SU-DHL-6 (cell line): Measurements from ENCODE around the gene KIAA0040.

ENCODE experiments used
- H2AFZ ChIP-seq: fragments of 200-600 bp; sonication (generic); 2 replicates; pipeline ENCODE4 v1.6.1; 2014; ENCODE audit warnings: low read depth, mild to moderate bottlenecking, moderate library complexity, mixed read lengths, antibody characterized with exemption, low read length; ENCODE audit not compliant: severe bottlenecking
- H3F3A ChIP-seq: fragments of 200-600 bp; shearing (Covaris generic); 2 replicates; pipeline ENCODE4 v1.6.0; 2016; ENCODE audit warnings: antibody characterized with exemption, mild to moderate bottlenecking; ENCODE audit not compliant: insufficient read depth
- H3K27ac ChIP-seq: fragments of 200-600 bp; sonication (generic); 2 replicates; pipeline ENCODE4 v1.5.1; 2016; ENCODE audit warnings: low read depth, mild to moderate bottlenecking, low read length, moderate library complexity, mixed read lengths
- H3K27me3 ChIP-seq: fragments of 200-600 bp; sonication (generic), shearing (Covaris generic); 2 replicates; pipeline ENCODE4 v1.6.0; 2014; ENCODE audit warnings: mild to moderate bottlenecking, low read length
- H3K36me3 ChIP-seq: fragments of 200-600 bp; sonication (generic); 2 replicates; pipeline ENCODE4 v1.6.1; 2014; ENCODE audit warnings: mild to moderate bottlenecking, low read length, mixed read lengths
- H3K4me2 ChIP-seq: fragments of 300-600, 200-600 bp; shearing (Covaris generic), sonication (generic); 2 replicates; pipeline ENCODE4 v1.6.0; 2014; ENCODE audit warnings: low read length, low read depth, mild to moderate bottlenecking; ENCODE audit not compliant: poor library complexity, severe bottlenecking
- H3K4me3 ChIP-seq: fragments of 200-600 bp; sonication (generic); 2 replicates; pipeline ENCODE4 v1.5.1; 2014; ENCODE audit warnings: antibody characterized with exemption, low read length, mild to moderate bottlenecking, mixed read lengths; ENCODE audit not compliant: insufficient read depth, poor library complexity, severe bottlenecking
- H3K79me2 ChIP-seq: fragments of 200-600 bp; sonication (generic); 2 replicates; pipeline ENCODE4 v1.6.1; 2014; ENCODE audit warnings: mild to moderate bottlenecking, low read length, moderate library complexity; ENCODE audit not compliant: insufficient read depth
- H3K9ac ChIP-seq: fragments of 200-600 bp; sonication (generic); 2 replicates; pipeline ENCODE4 v1.7.0; 2014; ENCODE audit warnings: mild to moderate bottlenecking, low read length
- H3K9me2 ChIP-seq: fragments of 200-600 bp; sonication (generic); replicated peaks from 2 replicates; pipeline ENCODE4 v1.6.1; 2014; ENCODE audit warnings: low read length; ENCODE audit not compliant: insufficient read depth
- H3K9me3 ChIP-seq: fragments of 200-600 bp; sonication (generic); 2 replicates; pipeline ENCODE4 v1.6.1; 2014; ENCODE audit warnings: low read length, mixed read lengths; ENCODE audit not compliant: insufficient read depth
- H4K20me1 ChIP-seq: fragments of 200-600 bp; sonication (generic); 2 replicates; pipeline ENCODE4 v1.6.1; 2014; ENCODE audit warnings: low read depth, mild to moderate bottlenecking, antibody characterized with exemption, low read length, moderate library complexity, mixed read lengths
- CTCF ChIP-seq: fragments of 200-600 bp; sonication (generic); IDR thresholded peaks from one replicate; pipeline ENCODE4 v1.5.1; 2017; ENCODE audit warnings: antibody characterized with exemption, mild to moderate bottlenecking, low read length, moderate library complexity; ENCODE audit not compliant: insufficient read depth, poor library complexity, severe bottlenecking
- EZH2phosphoT487 ChIP-seq: fragments of 200-600 bp; sonication (generic), shearing (Covaris generic); conservative IDR thresholded peaks from 2 replicates; pipeline ENCODE4 v1.6.1; 2018; ENCODE audit warnings: mild to moderate bottlenecking, antibody characterized with exemption, low read length, moderate library complexity, mixed read lengths

Gene KIAA0040

GRCh38 chr1:175221557-175222175 lies 29.1 kb upstream of the KIAA0040 start:
- no peak overlapping the region for H3K4me3 ChIP-seq
- H3K36me3 ChIP-seq: no peaks in the 10 kb centered on the region
- H3K4me2 ChIP-seq: no peak overlapping the region
- no peaks in the 10 kb centered on the region for H4K20me1 ChIP-seq
- H3K9me2 ChIP-seq: no peaks in the 10 kb centered on the region
- no peaks in the 10 kb centered on the region for H3K79me2 ChIP-seq
- no peak overlapping the region for H3K27ac ChIP-seq
- no peak overlapping the region for H3K9ac ChIP-seq
- H2AFZ ChIP-seq: no peak overlapping the region
- no peak for TF ChIP-seq CTCF
- no peak for TF ChIP-seq EZH2phosphoT487
- no peaks in the 10 kb centered on the region for H3K9me3 ChIP-seq
- no peaks in the 10 kb centered on the region for H3K27me3 ChIP-seq
- no peaks in the 10 kb centered on the region; the same call in 1 of the 2 replicates for H3F3A ChIP-seq

GRCh38 chr1:175220853-175221556 lies 28.4 kb upstream of the KIAA0040 start:
- H3K9me2 ChIP-seq: no peaks in the 10 kb centered on the region
- H4K20me1 ChIP-seq: no peaks in the 10 kb centered on the region
- H3K9ac ChIP-seq: no peak overlapping the region
- no peaks in the 10 kb centered on the region for H3K79me2 ChIP-seq
- H3K27ac ChIP-seq: no peak overlapping the region
- H3K4me2 ChIP-seq: no peak overlapping the region
- no peaks in the 10 kb centered on the region for H3K27me3 ChIP-seq
- H3F3A ChIP-seq: no peaks in the 10 kb centered on the region; the same call in 1 of the 2 replicates
- H3K9me3 ChIP-seq: no peaks in the 10 kb centered on the region
- H3K4me3 ChIP-seq: no peak overlapping the region
- no peak overlapping the region for H2AFZ ChIP-seq
- TF ChIP-seq EZH2phosphoT487: no peak
- TF ChIP-seq CTCF: no peak
- no peaks in the 10 kb centered on the region for H3K36me3 ChIP-seq

GRCh38 chr1:175219774-175220173 lies 27.2 kb upstream of the KIAA0040 start:
- no peaks in the 10 kb centered on the region for H3K79me2 ChIP-seq
- H3F3A ChIP-seq: no peaks in the 10 kb centered on the region
- no peaks in the 10 kb centered on the region for H3K27me3 ChIP-seq
- H3K36me3 ChIP-seq: no peaks in the 10 kb centered on the region
- no peaks in the 10 kb centered on the region for H3K9me3 ChIP-seq
- TF ChIP-seq CTCF (no peak), EZH2phosphoT487 (no peak)
- no peak overlapping the region for H3K4me3 ChIP-seq
- H3K27ac ChIP-seq: no peak overlapping the region
- H2AFZ ChIP-seq: no peak overlapping the region
- H3K4me2 ChIP-seq: no peak overlapping the region
- H3K9me2 ChIP-seq: no peaks in the 10 kb centered on the region
- H4K20me1 ChIP-seq: no peaks in the 10 kb centered on the region
- no peak overlapping the region for H3K9ac ChIP-seq
